Activated CD4-positive, alpha-beta T cell treated with anti-CD3 and anti-CD28 coated beads for 36 hours (primary cell): ENCODE results near the gene SFMBT2. TPM values are rescaled to one million over a fixed set of nuclear protein-coding genes. Genes with fewer than 3 reads are reported as not detected.
A peak's percentile ranks its signal among the peaks of the same experiment; 100 is the strongest.

Source experiments
- ATAC-seq: fragments of 200-7000 bp; cut with Tn5 transposase; one replicate; pipeline ENCODE4 v1.10.0; 2021; ENCODE audit warnings: mild to moderate bottlenecking, moderate library complexity
- CTCF ChIA-PET: fragments of 350-600 bp; sonication (Branson Sonifier 250); formaldehyde crosslinking; loops from one replicate; lab custom pipeline; 2021; ENCODE audit warnings: antibody characterized with exemption; lab: Charles Lee
- POLR2A ChIA-PET: fragments of 350-600 bp; sonication (Branson Sonifier 250); formaldehyde crosslinking; loops from one replicate; lab custom pipeline; 2021; ENCODE audit warnings: antibody characterized with exemption, inconsistent platforms; lab: Charles Lee
- DNase-seq: peaks from one replicate; pipeline ENCODE4 v3.0.0-alpha.2; 2020
- H3K27ac Mint-ChIP-seq: one replicate; pipeline ENCODE4 v1.8.0; 2021; ENCODE audit warnings: mixed read lengths
- H3K27me3 Mint-ChIP-seq: one replicate; pipeline ENCODE4 v1.8.0; 2021; ENCODE audit warnings: mixed read lengths
- H3K36me3 Mint-ChIP-seq: one replicate; pipeline ENCODE4 v1.8.0; 2021; ENCODE audit warnings: low read depth, mixed read lengths
- H3K4me1 Mint-ChIP-seq: one replicate; pipeline ENCODE4 v1.8.0; 2021; ENCODE audit warnings: mixed read lengths
- H3K4me3 Mint-ChIP-seq: one replicate; pipeline ENCODE4 v1.8.0; 2021; ENCODE audit warnings: mild to moderate bottlenecking, moderate library complexity, mixed read lengths
- H3K9me3 Mint-ChIP-seq: one replicate; pipeline ENCODE4 v1.8.0; 2021; ENCODE audit warnings: low read depth, mixed read lengths
- intact Hi-C, 2 experiments: fragments of 100-400 bp; cut with DNase I in 1 of 2; cut with micrococcal nuclease in 1 of 2; formaldehyde crosslinking; loops; one replicate each; pipeline versions ENCODE4 v1.14.2 to v1.15.1; 2022 to 2024; cut with DNase I, micrococcal nuclease
- total RNA-seq, 2 experiments: library from RNA; stranded (reverse); gene quantifications; one replicate each; pipeline ENCODE4 v1.2.3, GENCODE V29; 2021

Gene SFMBT2
- total RNA-seq, 2 experiments from 2014 or later = 17.6 to 18.0 TPM

GRCh38 chr10:7133278-7133677 lies 277.6 kb downstream of the SFMBT2 start:
- Mint-ChIP-seq H3K36me3 (no peaks in the 10 kb centered on the region), H3K4me1 (peaks cover 5% of the 10 kb centered on the region), H3K4me3 (no peak overlapping the region), H3K9me3 (peaks cover 1% of the 10 kb centered on the region), H3K27me3 (peaks cover 8% of the 10 kb centered on the region), H3K27ac (no peak overlapping the region)
- DNase-seq = no peak
- ChIA-PET POLR2A (no interaction called here), CTCF (no interaction called here)
- intact Hi-C loops = no loop called here
- ATAC-seq = no peak

GRCh38 chr10:7130191-7130911 lies 280.5 kb downstream of the SFMBT2 start:
- Mint-ChIP-seq H3K36me3 (no peaks in the 10 kb centered on the region), H3K27ac (no peak overlapping the region), H3K9me3 (peaks cover 1% of the 10 kb centered on the region), H3K4me3 (no peak overlapping the region), H3K27me3 (peaks cover 2% of the 10 kb centered on the region), H3K4me1 (peaks cover 5% of the 10 kb centered on the region)
- ATAC-seq (no peak), DNase-seq (no peak)
- POLR2A ChIA-PET = no interaction called here
- CTCF ChIA-PET = interaction anchor here (0.6 to 0.7 kb wide), 2 partner anchors 36 to 280 kb away, joined by 3 read pairs; no protein-coding TSS in a partner anchor
- intact Hi-C loops = no loop called here

- CTCF ChIA-PET = interaction anchor here (0.6 to 1.5 kb wide), 5 partner anchors 11 to 294 kb away, joined by 3 to 4 read pairs (median 3); no protein-coding TSS in a partner anchor
- ATAC-seq = no peak
- no peak for DNase-seq
- Mint-ChIP-seq H3K27ac (no peak overlapping the region), H3K4me1 (peaks cover 5% of the 10 kb centered on the region), H3K4me3 (no peak overlapping the region), H3K9me3 (no peaks in the 10 kb centered on the region), H3K27me3 (peaks cover 2% of the 10 kb centered on the region), H3K36me3 (no peaks in the 10 kb centered on the region)
- POLR2A ChIA-PET = no interaction called here
- intact Hi-C loops = loop anchor here (5.0 to 10.0 kb wide), 4 partner anchors 131 to 206 kb away; no protein-coding TSS in a partner anchor
These were observed 287.1 kb downstream of the SFMBT2 start for GRCh38 chr10:7123774-7124173.

DNA sequence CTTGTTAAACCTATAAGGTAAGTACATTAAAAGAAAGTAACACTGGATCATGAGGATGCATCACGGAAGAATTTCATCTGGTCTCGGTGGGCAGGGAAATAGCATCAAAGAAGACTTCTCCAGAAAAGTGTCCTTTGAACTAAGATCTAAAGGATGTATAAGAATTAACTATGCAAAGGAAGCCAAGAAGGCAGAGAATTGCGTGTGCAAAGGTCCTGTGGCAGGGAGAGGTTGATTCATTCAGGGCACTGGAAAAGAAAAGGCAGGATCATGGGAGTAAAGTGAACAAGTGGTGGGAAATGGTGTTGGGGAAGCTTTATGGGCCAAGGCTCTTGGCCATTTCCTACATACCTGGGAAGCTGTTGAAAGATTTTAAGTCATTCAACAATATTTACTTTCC lies 288.3 kb downstream of the SFMBT2 start:
- no peaks in the 10 kb centered on the region for H3K9me3 Mint-ChIP-seq
- ATAC-seq = no peak
- CTCF ChIA-PET = interaction anchor here (0.9 to 2.1 kb wide), 2 partner anchors 12 to 202 kb away, joined by 4 to 11 read pairs; no protein-coding TSS in a partner anchor
- no peak for DNase-seq
- peaks cover 2% of the 10 kb centered on the region for H3K27me3 Mint-ChIP-seq
- intact Hi-C loops = loop anchor here (5.0 to 10.0 kb wide), 4 partner anchors 132 to 205 kb away; no protein-coding TSS in a partner anchor
- H3K27ac Mint-ChIP-seq = no peak overlapping the region
- H3K4me3 Mint-ChIP-seq = no peak overlapping the region
- H3K36me3 Mint-ChIP-seq = no peaks in the 10 kb centered on the region
- H3K4me1 Mint-ChIP-seq = peaks cover 5% of the 10 kb centered on the region
- POLR2A ChIA-PET = no interaction called here

DNA sequence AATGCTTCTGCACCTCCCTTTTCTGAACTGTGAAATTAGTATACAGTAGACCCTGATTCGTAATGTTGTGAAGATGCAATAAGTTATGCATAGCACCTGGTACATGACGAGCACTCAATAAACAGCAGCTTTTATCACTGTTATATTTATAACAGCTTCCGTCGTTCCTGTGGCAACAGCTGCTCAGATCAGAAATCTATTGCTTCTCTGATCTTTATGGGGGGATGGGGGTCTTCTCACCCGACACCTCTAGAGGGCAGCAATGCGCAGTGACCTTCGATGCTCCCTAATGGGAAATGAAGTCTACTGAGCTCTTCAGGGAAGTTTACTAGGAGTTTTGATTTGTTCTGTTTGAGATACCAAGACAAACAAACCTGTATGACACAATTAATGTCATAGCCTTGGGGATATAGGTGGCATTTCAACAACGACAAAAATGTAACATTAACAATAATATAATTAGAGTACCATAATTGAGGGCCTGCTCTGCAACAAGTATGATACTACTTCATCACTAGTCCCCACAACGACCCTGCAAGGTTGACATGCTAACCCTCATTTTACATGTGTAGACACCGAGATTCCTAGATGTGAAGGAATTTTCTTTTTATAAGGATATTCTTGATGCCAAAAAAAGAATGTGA lies 289.6 kb downstream of the SFMBT2 start:
- peaks cover 5% of the 10 kb centered on the region for H3K4me1 Mint-ChIP-seq
- no peak overlapping the region for H3K4me3 Mint-ChIP-seq
- H3K36me3 Mint-ChIP-seq = no peaks in the 10 kb centered on the region
- ATAC-seq (peak; percentile 91), DNase-seq (peak; percentile 83)
- H3K9me3 Mint-ChIP-seq = no peaks in the 10 kb centered on the region
- intact Hi-C loops = loop anchor here (1.0 to 10.0 kb wide), 6 partner anchors 134 to 566 kb away; no protein-coding TSS in a partner anchor
- CTCF ChIA-PET = interaction anchor here (0.6 to 2.1 kb wide), 22 partner anchors 9 to 417 kb away, joined by 3 to 11 read pairs (median 3); partner anchors contain the start of gene SFMBT2
- POLR2A ChIA-PET = no interaction called here
- peaks cover 2% of the 10 kb centered on the region for H3K27me3 Mint-ChIP-seq
- H3K27ac Mint-ChIP-seq = no peak overlapping the region

GRCh38 chr10:7119325-7120015 lies 291.4 kb downstream of the SFMBT2 start:
- intact Hi-C loops = loop anchor here (5.0 to 10.0 kb wide), 4 partner anchors 135 to 202 kb away; no protein-coding TSS in a partner anchor
- H3K4me3 Mint-ChIP-seq = no peak overlapping the region
- no peak for ATAC-seq
- POLR2A ChIA-PET = interaction anchor here (0.5 kb wide), 1 partner anchor 153 kb away, joined by 5 read pairs; no protein-coding TSS in a partner anchor
- no peak for DNase-seq
- H3K27me3 Mint-ChIP-seq = peaks cover 2% of the 10 kb centered on the region
- H3K36me3 Mint-ChIP-seq = no peaks in the 10 kb centered on the region
- H3K27ac Mint-ChIP-seq = no peak overlapping the region
- H3K4me1 Mint-ChIP-seq = peaks cover 5% of the 10 kb centered on the region
- no peaks in the 10 kb centered on the region for H3K9me3 Mint-ChIP-seq
- CTCF ChIA-PET = interaction anchor here (0.5 to 0.7 kb wide), 5 partner anchors 16 to 323 kb away, joined by 3 to 4 read pairs (median 3); partner anchors contain the start of gene SFMBT2

DNA sequence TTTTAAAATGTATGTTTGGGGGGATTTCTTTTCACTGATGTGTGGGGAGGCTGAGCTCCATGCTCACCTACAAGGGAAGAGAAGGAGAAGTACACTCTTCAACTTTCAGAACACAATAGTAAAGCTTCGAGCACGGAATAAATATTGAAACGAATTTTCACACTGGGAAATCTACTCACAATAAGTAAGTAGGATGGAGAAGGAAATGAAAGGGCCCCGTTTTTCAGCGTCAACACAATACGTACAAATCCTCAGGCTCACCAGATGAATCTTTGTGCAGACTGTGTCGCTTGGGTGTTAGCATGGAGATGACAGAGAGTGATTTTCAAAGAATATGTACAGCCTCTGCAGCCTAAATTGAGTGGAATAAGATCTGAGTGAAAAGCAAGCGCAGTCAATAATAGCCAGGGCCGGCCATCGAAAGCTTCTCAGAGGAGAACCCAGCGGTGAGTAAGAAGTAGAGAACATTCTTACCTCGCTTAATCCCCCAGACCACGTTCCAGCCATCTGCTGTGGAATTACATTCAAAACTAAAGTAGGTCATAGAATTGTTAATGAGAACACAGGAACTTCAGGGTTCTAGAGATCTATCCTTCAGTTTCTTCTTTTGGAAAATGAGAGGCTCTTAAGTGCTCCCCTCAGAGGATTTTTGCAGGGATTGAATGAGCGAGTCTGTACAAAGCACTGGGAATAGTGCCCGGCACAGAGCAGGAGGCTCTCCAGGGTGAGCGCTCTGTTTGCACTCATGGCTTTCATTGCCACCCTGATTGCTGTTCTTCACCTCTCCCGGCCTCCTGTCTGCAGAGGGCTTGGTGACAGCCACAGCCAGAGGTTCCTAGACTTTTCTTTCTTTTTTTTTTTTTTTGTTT lies 292.8 kb downstream of the SFMBT2 start:
- H3K27ac Mint-ChIP-seq = no peak overlapping the region
- no peaks in the 10 kb centered on the region for H3K9me3 Mint-ChIP-seq
- H3K4me3 Mint-ChIP-seq = no peak overlapping the region
- H3K36me3 Mint-ChIP-seq = no peaks in the 10 kb centered on the region
- intact Hi-C loops = no loop called here
- no peak for DNase-seq
- ATAC-seq = no peak
- POLR2A ChIA-PET = no interaction called here
- peaks cover 2% of the 10 kb centered on the region for H3K27me3 Mint-ChIP-seq
- CTCF ChIA-PET = interaction anchor here (0.6 to 1.6 kb wide), 3 partner anchors 16 to 391 kb away, joined by 3 to 5 read pairs (median 3); no protein-coding TSS in a partner anchor
- H3K4me1 Mint-ChIP-seq = peaks cover 5% of the 10 kb centered on the region

- H3K4me3 Mint-ChIP-seq = no peak overlapping the region
- no peak overlapping the region for H3K27ac Mint-ChIP-seq
- DNase-seq = no peak
- H3K27me3 Mint-ChIP-seq = no peaks in the 10 kb centered on the region
- peaks cover 5% of the 10 kb centered on the region for H3K4me1 Mint-ChIP-seq
- CTCF ChIA-PET = interaction anchor here (0.6 to 1.6 kb wide), 3 partner anchors 17 to 392 kb away, joined by 3 to 5 read pairs (median 3); no protein-coding TSS in a partner anchor
- POLR2A ChIA-PET = no interaction called here
- no peaks in the 10 kb centered on the region for H3K36me3 Mint-ChIP-seq
- H3K9me3 Mint-ChIP-seq = no peaks in the 10 kb centered on the region
- ATAC-seq = no peak
- intact Hi-C loops = no loop called here
These were observed 293.5 kb downstream of the SFMBT2 start for GRCh38 chr10:7117177-7117799.

DNA sequence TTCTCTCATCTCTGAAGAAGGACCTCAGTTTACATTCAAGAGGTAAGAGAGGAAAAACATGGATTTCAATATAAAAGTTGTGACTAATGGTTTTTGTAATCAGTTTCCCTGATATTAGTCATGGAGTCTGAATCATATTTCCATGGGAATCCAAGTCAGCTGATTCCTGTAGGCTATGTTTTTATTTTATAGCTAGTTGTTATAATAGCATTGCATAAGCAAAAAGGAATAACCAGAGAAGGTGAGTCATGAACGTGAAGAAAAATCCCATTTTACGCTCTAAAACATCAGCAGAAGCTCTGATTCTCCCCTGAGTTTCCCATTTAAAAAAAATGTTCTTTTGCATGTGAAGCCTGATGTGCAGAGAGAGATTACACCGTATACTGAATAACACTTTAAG lies 299.3 kb downstream of the SFMBT2 start:
- Mint-ChIP-seq H3K9me3 (peaks cover 2% of the 10 kb centered on the region), H3K4me1 (peaks cover 5% of the 10 kb centered on the region), H3K36me3 (no peaks in the 10 kb centered on the region), H3K27ac (no peak overlapping the region), H3K4me3 (no peak overlapping the region), H3K27me3 (no peaks in the 10 kb centered on the region)
- DNase-seq (no peak), ATAC-seq (no peak)
- POLR2A ChIA-PET = no interaction called here
- CTCF ChIA-PET = interaction anchor here (0.8 to 1.6 kb wide), 3 partner anchors 10 to 312 kb away, joined by 3 to 10 read pairs (median 4); no protein-coding TSS in a partner anchor
- intact Hi-C loops = no loop called here

DNA sequence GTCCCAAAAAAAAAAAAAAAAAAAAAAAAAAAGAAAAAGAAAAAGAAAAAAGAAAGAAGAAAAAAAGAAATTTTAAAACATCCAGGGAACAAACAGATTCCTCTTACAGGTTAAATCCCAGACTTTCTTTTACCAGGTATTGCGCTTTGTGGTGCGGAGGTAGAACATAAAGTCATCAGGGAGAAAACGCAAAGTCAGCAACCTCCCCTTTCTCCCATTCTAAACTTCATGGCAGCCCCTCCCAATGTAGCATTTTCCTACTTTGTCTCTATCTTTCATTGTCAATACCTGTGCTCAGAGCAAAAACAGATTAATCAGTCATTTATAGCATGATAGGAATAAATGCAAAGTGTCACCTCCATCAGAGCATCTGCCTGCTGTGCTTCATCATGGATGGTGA lies 299.7 kb downstream of the SFMBT2 start:
- CTCF ChIA-PET = interaction anchor here (0.8 to 1.6 kb wide), 2 partner anchors 10 to 312 kb away, joined by 3 to 10 read pairs; no protein-coding TSS in a partner anchor
- no peak for ATAC-seq
- intact Hi-C loops = no loop called here

More for the DNA sequence above, 299.7 kb downstream of the SFMBT2 start:
- no peak for DNase-seq
- Mint-ChIP-seq H3K4me1 (peaks cover 5% of the 10 kb centered on the region), H3K27me3 (no peaks in the 10 kb centered on the region), H3K36me3 (no peaks in the 10 kb centered on the region), H3K4me3 (no peak overlapping the region), H3K9me3 (peaks cover 2% of the 10 kb centered on the region), H3K27ac (no peak overlapping the region)
- POLR2A ChIA-PET = no interaction called here
